HepG2 (cell line): Measurements from ENCODE around the gene DCPS. TPM values are rescaled to one million over a fixed set of nuclear protein-coding genes. Genes with fewer than 3 reads are reported as not detected.
A peak's percentile ranks its signal among the peaks of the same experiment; 100 is the strongest.
"Not testable (repeated sequence)": the region's sequence is repeated elsewhere in the genome, so short reads cannot be mapped to it uniquely, and the experiment has no call there.

Experiments
- ATAC-seq: fragments of 200-7000 bp; cut with Tn5 transposase; 3 replicates; pipeline ENCODE4 v1.9.1; 2020; ENCODE audit warnings: mild to moderate bottlenecking, moderate library complexity
- BruUV-seq: library from RNA; stranded (reverse); fragments of 400-500 nt; replicated peaks from 2 replicates; lab custom pipeline; 2021; lab: Mats Ljungman, UMichigan
- CTCF ChIA-PET: fragments of 300-600 bp; formaldehyde crosslinking; extraction: SDS; loops from one replicate; lab custom pipeline; 2021; ENCODE audit warnings: low total read pairs, inconsistent platforms, low intra/inter-chr PET ratio; lab: Yijun Ruan, JAX
- POLR2A ChIA-PET: fragments of 350-600 bp; sonication (Branson Sonifier 250); formaldehyde crosslinking; loops from one replicate; lab custom pipeline; 2020; ENCODE audit warnings: antibody characterized with exemption, inconsistent platforms; lab: Yijun Ruan, JAX
- DNase-seq: peaks from one replicate; pipeline ENCODE4 v3.0.0-alpha.2; 2015; ENCODE audit warnings: low spot score
- FAIRE-seq: peaks from 3 replicates; lab custom pipeline; 2011; peaks lifted over from hg19 to GRCh38; lab: Jason Lieb, UNC
- H2AFZ ChIP-seq: one replicate; pipeline ENCODE4 v1.6.1; 2011; ENCODE audit warnings: low read length, inconsistent platforms
- H3K27ac ChIP-seq: fragments of 300-600 bp; 3 replicates; pipeline ENCODE4 v1.8.0; 2011; ENCODE audit warnings: mixed run types, mild to moderate bottlenecking, mixed read lengths, low read length, inconsistent platforms; ENCODE audit not compliant: insufficient read depth; ENCODE audit errors: extremely low read length
- H3K27me3 ChIP-seq, 2 experiments: fragments of 200-600 bp in 1 of 2; 2 replicates in 1 of 2; 3 replicates in 1 of 2; pipeline versions ENCODE4 v1.6.0 to v1.8.0; 2011; ENCODE audit warnings: low read length in 2 of 2, mild to moderate bottlenecking in 2 of 2, moderate library complexity in 2 of 2, inconsistent platforms in 1 of 2; ENCODE audit not compliant: insufficient read depth in 2 of 2, control insufficient read depth in 1 of 2
- H3K36me3 ChIP-seq, 2 experiments: fragments of 200-600 bp in 1 of 2; replicated peaks in 1 of 2; 2 replicates in 1 of 2; 3 replicates in 1 of 2; pipeline versions ENCODE4 v1.5.1 to v1.8.0; 2011; ENCODE audit warnings: low read length in 2 of 2, inconsistent platforms in 1 of 2; ENCODE audit not compliant: insufficient read depth in 2 of 2, control insufficient read depth in 1 of 2
- H3K4me1 ChIP-seq: 2 replicates; pipeline ENCODE4 v1.5.1; 2012; ENCODE audit warnings: low read length, inconsistent platforms; ENCODE audit not compliant: insufficient read depth
- H3K4me2 ChIP-seq: 2 replicates; pipeline ENCODE4 v1.6.0; 2011; ENCODE audit warnings: low read depth, low read length, inconsistent platforms
- H3K4me3 ChIP-seq, 3 experiments: fragments of 200-600 bp in 1 of 3; sonication (generic), shearing (Covaris generic) in 1 of 3; replicated peaks in 1 of 3; 2 replicates each; pipeline ENCODE4 v1.5.1; 2011 to 2016; ENCODE audit warnings: low read length in 3 of 3, inconsistent platforms in 2 of 3, low read depth in 2 of 3, mild to moderate bottlenecking in 2 of 3, control low read depth in 1 of 3, mixed read lengths in 1 of 3; ENCODE audit not compliant: insufficient read depth in 1 of 3
- H3K79me2 ChIP-seq: one replicate; pipeline ENCODE4 v1.6.1; 2011; ENCODE audit warnings: low read length, inconsistent platforms; ENCODE audit not compliant: insufficient read depth
- H3K9ac ChIP-seq: 2 replicates; pipeline ENCODE4 v1.6.0; 2011; ENCODE audit warnings: mild to moderate bottlenecking, low read depth, low read length, inconsistent platforms; ENCODE audit not compliant: insufficient read depth
- H3K9me3 ChIP-seq: 2 replicates; pipeline ENCODE4 v1.5.1; 2012; ENCODE audit warnings: mild to moderate bottlenecking, low read length
- H4K20me1 ChIP-seq: 2 replicates; pipeline ENCODE4 v1.6.0; 2011; ENCODE audit warnings: inconsistent platforms, mild to moderate bottlenecking, low read length, moderate library complexity; ENCODE audit not compliant: insufficient read depth
- BHLHE40 ChIP-seq: IDR thresholded peaks from 2 replicates; pipeline ENCODE4 v1.6.1; 2011; ENCODE audit warnings: low read length, improper control_type of control experiment
- GABPB1 ChIP-seq: IDR thresholded peaks from 2 replicates; pipeline ENCODE4 v1.6.1; 2016; ENCODE audit warnings: mild to moderate bottlenecking, missing genetic modification reagents, moderate library complexity, missing compliant biosample characterization
- NR2F2 ChIP-seq: IDR thresholded peaks from 2 replicates; pipeline ENCODE4 v1.6.1; 2012; ENCODE audit warnings: low read depth, inconsistent platforms, borderline replicate concordance
- ZKSCAN5 ChIP-seq: sonication (generic); formaldehyde crosslinking; IDR thresholded peaks from 2 replicates; pipeline ENCODE4 v1.5.1; 2020; ENCODE audit warnings: mild to moderate bottlenecking, missing genetic modification reagents
- ZNF747 ChIP-seq: sonication (generic); formaldehyde crosslinking; IDR thresholded peaks from 2 replicates; pipeline ENCODE4 v1.8.1; 2023; ENCODE audit warnings: missing genetic modification reagents, mild to moderate bottlenecking, borderline replicate concordance
- WGBS: methylation state at CpG from one replicate; pipeline ENCODE4 v1.1.6; 2017; ENCODE audit warnings: low lambda C conversion rate; 5-methylcytosine and 5-hydroxymethylcytosine counted together
- in situ Hi-C: cut with HindIII; loops from 2 replicates; pipeline ENCODE4 v1.10.0; 2017; ENCODE audit warnings: low pct_unique_long_range_greater_than_20kb; ENCODE audit not compliant: extremely low pct_ligation_motif_present
- intact Hi-C: fragments of 100-400 bp; cut with micrococcal nuclease; formaldehyde crosslinking; loops from one replicate; pipeline ENCODE4 v1.10.0; 2022; ENCODE audit not compliant: unreplicated experiment
- polyA plus RNA-seq, 8 experiments: library from polyadenylated mRNA; depleted of rRNA in 3 of 8; stranded (reverse) in 7 of 8; unstranded in 1 of 8; fragments of >200 nt; fragmentation: Illumina TruSeq in 4 of 8; extraction: Trizol in 4 of 8; gene quantifications; 2 replicates each; pipeline versions ENCODE4 v1.2.1 to v1.2.3, GENCODE V29; 2011 to 2016; ENCODE audit warnings: low read depth in 4 of 8, missing spikeins in 1 of 8, mixed read lengths in 1 of 8; ENCODE audit not compliant: insufficient read depth in 1 of 8
- total RNA-seq, 5 experiments: library from RNA; depleted of rRNA; stranded (reverse); fragments of >200 nt; fragmentation: Illumina TruSeq; extraction: Trizol; gene quantifications; 2 replicates each; pipeline ENCODE4 v1.2.3, GENCODE V29; 2016; ENCODE audit warnings: low read depth in 1 of 5
- TF ChIP-seq, protein P1 (sequence below): sonication (generic); formaldehyde crosslinking; IDR thresholded peaks from 2 replicates; pipeline ENCODE4 v1.5.0; 2020; ENCODE audit warnings: mild to moderate bottlenecking, missing genetic modification reagents, moderate library complexity
- TF ChIP-seq, protein P2 (sequence below): IDR thresholded peaks from 2 replicates; pipeline ENCODE4 v1.6.1; 2016; ENCODE audit warnings: low read depth, control low read depth
- TF ChIP-seq, protein P3 (sequence below): sonication (generic); formaldehyde crosslinking; IDR thresholded peaks from 2 replicates; pipeline ENCODE4 v1.4.0; 2020; ENCODE audit warnings: low read depth, missing genetic modification reagents

DCPS gene
- total and polyA plus RNA-seq, 2 of the 13 experiments (the other 11 are each of a cell fraction or from before 2014, with no cell fraction given), result 21.9 to 22.5 TPM

DNA sequence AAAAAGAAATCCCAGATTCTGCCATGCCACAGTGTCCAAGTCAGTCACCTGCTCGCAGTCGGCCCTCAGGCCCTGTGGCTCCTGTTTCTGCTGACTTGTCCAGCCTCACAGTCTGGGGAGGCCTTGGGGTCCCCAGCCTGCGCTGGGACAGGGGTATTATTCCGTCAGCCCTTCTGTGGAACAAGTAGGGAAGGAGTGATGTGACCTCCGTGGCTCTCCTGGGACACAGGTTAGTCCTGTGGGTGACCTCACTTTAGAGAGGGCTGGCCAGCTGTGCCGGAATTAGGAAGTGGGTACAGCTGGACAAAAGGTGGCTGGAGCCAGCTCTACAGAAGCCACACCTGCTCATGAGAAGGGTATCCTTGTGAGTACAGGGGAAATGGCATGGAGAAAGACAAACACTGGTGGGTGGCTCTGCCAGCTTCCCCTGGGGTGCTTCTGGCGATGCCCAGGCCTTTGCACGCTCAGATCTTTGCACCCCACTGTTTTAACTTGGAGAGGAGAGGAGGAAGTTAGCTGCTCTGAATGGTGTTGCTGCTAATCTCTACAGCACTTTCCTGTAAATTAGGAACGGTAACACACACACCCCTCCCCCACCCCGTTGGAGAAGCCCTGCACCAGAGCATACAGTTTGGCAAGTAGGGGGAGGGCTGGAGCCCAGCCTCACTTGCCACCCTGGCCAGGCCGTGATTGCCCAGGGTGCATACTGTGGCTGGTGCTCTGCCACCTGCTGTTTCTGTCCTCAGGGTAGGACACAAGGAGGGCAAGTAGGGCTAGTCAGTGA is 64.7 kb downstream of the DCPS start:
- H2AFZ ChIP-seq, H3K36me3 ChIP-seq, intact Hi-C loops, H3K79me2 ChIP-seq, CTCF ChIA-PET, FAIRE-seq, in situ Hi-C loops, H3K9ac ChIP-seq, BruUV-seq, H4K20me1 ChIP-seq, H3K4me2 ChIP-seq, H3K27ac ChIP-seq, H3K9me3 ChIP-seq, DNase-seq, POLR2A ChIA-PET, H3K4me3 ChIP-seq, H3K27me3 ChIP-seq, H3K4me1 ChIP-seq: not testable (repeated sequence)
- ATAC-seq, result peak; percentile 25; the same call in 1 of the 3 replicates
- WGBS, result 94% methylated on average over 8 of the region's 11 CpGs
- TF ChIP-seq, protein P1, sequence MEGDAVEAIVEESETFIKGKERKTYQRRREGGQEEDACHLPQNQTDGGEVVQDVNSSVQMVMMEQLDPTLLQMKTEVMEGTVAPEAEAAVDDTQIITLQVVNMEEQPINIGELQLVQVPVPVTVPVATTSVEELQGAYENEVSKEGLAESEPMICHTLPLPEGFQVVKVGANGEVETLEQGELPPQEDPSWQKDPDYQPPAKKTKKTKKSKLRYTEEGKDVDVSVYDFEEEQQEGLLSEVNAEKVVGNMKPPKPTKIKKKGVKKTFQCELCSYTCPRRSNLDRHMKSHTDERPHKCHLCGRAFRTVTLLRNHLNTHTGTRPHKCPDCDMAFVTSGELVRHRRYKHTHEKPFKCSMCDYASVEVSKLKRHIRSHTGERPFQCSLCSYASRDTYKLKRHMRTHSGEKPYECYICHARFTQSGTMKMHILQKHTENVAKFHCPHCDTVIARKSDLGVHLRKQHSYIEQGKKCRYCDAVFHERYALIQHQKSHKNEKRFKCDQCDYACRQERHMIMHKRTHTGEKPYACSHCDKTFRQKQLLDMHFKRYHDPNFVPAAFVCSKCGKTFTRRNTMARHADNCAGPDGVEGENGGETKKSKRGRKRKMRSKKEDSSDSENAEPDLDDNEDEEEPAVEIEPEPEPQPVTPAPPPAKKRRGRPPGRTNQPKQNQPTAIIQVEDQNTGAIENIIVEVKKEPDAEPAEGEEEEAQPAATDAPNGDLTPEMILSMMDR, result peak; percentile 19; the same call in 1 of the 2 replicates

DNA sequence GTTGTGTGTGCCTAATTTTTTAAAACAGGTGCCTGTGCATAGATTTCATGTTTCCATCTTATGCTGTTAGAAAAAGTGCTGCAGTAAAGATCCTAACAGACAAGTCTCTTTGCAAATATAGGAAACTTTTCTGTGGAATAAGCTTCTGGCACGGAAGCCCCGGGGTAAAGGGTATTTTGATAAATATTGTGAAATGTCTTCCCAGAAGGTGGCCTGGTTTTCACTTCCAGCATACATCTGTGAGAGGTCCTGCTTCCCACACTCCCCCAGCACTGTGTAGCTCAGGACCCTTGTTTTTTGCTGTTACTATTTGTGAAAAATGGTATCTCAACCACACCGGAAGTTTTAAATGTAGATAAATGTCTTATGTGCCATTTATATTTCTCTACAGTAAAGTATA is 66.2 kb downstream of the DCPS start:
- POLR2A ChIA-PET, result no interaction called here
- no TSS peak for BruUV-seq
- H3K79me2 ChIP-seq, result peaks cover 4% of the 10 kb centered on the region
- no peak for ATAC-seq
- no peaks in the 10 kb centered on the region for H3K9me3 ChIP-seq
- no peak overlapping the region for H3K27ac ChIP-seq
- no peak overlapping the region for H3K4me2 ChIP-seq
- H3K36me3 ChIP-seq, result no peaks in the 10 kb centered on the region
- H3K9ac ChIP-seq, result no peak overlapping the region
- no peak overlapping the region for H2AFZ ChIP-seq
- H4K20me1 ChIP-seq, result no peaks in the 10 kb centered on the region
- WGBS, result 91% methylated on average over 3 of the region's 3 CpGs
- CTCF ChIA-PET, result no interaction called here
- DNase-seq, result no peak
- H3K4me1 ChIP-seq, result no peaks in the 10 kb centered on the region
- intact Hi-C loops, result no loop called here
- no peak for FAIRE-seq
- in situ Hi-C loops, result no loop called here
- H3K4me3 ChIP-seq, result no peak overlapping the region
- no peaks in the 10 kb centered on the region for H3K27me3 ChIP-seq
- TF ChIP-seq, protein P2, sequence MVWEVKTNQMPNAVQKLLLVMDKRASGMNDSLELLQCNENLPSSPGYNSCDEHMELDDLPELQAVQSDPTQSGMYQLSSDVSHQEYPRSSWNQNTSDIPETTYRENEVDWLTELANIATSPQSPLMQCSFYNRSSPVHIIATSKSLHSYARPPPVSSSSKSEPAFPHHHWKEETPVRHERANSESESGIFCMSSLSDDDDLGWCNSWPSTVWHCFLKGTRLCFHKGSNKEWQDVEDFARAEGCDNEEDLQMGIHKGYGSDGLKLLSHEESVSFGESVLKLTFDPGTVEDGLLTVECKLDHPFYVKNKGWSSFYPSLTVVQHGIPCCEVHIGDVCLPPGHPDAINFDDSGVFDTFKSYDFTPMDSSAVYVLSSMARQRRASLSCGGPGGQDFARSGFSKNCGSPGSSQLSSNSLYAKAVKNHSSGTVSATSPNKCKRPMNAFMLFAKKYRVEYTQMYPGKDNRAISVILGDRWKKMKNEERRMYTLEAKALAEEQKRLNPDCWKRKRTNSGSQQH, result no peak
- TF ChIP-seq ZKSCAN5 (CRISPR knock-in tag), result no peak
- TF ChIP-seq BHLHE40, result no peak
- no peak for TF ChIP-seq NR2F2
- TF ChIP-seq, protein P3, sequence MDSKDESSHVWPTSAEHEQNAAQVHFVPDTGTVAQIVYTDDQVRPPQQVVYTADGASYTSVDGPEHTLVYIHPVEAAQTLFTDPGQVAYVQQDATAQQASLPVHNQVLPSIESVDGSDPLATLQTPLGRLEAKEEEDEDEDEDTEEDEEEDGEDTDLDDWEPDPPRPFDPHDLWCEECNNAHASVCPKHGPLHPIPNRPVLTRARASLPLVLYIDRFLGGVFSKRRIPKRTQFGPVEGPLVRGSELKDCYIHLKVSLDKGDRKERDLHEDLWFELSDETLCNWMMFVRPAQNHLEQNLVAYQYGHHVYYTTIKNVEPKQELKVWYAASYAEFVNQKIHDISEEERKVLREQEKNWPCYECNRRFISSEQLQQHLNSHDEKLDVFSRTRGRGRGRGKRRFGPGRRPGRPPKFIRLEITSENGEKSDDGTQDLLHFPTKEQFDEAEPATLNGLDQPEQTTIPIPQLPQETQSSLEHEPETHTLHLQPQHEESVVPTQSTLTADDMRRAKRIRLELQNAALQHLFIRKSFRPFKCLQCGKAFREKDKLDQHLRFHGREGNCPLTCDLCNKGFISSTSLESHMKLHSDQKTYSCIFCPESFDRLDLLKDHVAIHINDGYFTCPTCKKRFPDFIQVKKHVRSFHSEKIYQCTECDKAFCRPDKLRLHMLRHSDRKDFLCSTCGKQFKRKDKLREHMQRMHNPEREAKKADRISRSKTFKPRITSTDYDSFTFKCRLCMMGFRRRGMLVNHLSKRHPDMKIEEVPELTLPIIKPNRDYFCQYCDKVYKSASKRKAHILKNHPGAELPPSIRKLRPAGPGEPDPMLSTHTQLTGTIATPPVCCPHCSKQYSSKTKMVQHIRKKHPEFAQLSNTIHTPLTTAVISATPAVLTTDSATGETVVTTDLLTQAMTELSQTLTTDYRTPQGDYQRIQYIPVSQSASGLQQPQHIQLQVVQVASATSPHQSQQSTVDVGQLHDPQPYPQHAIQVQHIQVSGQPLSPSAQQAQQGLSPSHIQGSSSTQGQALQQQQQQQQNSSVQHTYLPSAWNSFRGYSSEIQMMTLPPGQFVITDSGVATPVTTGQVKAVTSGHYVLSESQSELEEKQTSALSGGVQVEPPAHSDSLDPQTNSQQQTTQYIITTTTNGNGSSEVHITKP (CRISPR knock-in tag), result no peak
- no peak for TF ChIP-seq ZNF747 (CRISPR knock-in tag)
- TF ChIP-seq GABPB1 (CRISPR knock-in tag), result no peak
